HEK293T (cell line): ENCODE results near the gene INPP4B.

Experiments used
- CTCF ChIA-PET: fragments of 350-600 bp; formaldehyde crosslinking; extraction: SDS; loops from one replicate; lab custom pipeline; 2021; ENCODE audit warnings: antibody characterized with exemption, inconsistent platforms; lab: Yijun Ruan, JAX
- POLR2A ChIA-PET: fragments of 350-600 bp; formaldehyde crosslinking; extraction: SDS; loops from one replicate; lab custom pipeline; 2020; ENCODE audit warnings: antibody characterized with exemption, inconsistent platforms; lab: Yijun Ruan, JAX
- DNase-seq: peaks from one replicate; pipeline ENCODE4 v3.0.0; 2012; ENCODE audit warnings: mixed read lengths; ENCODE audit errors: extremely low spot score
- ARNT ChIP-seq: fragments of 450-650 bp; IDR thresholded peaks from 2 replicates; pipeline ENCODE4 v1.6.1; 2017; ENCODE audit warnings: mild to moderate bottlenecking
- BHLHE40 ChIP-seq: fragments of 450-650 bp; IDR thresholded peaks from 2 replicates; pipeline ENCODE4 v1.6.1; 2016; ENCODE audit warnings: mild to moderate bottlenecking, moderate library complexity, borderline replicate concordance
- CTBP1 ChIP-seq: fragments of 450-650 bp; IDR thresholded peaks from 2 replicates; pipeline ENCODE4 v1.6.1; 2016; ENCODE audit warnings: borderline replicate concordance
- ELF4 ChIP-seq: fragments of 450-650 bp; IDR thresholded peaks from 2 replicates; pipeline ENCODE4 v1.6.1; 2017; ENCODE audit warnings: antibody characterized with exemption
- FOXA1 ChIP-seq: fragments of 450-650 bp; IDR thresholded peaks from 2 replicates; pipeline ENCODE4 v1.6.1; 2016; ENCODE audit warnings: mild to moderate bottlenecking
- FOXK2 ChIP-seq: fragments of 450-650 bp; IDR thresholded peaks from 2 replicates; pipeline ENCODE4 v1.6.1; 2016; ENCODE audit warnings: mild to moderate bottlenecking
- FOXM1 ChIP-seq: fragments of 450-650 bp; IDR thresholded peaks from 2 replicates; pipeline ENCODE4 v1.6.1; 2017; ENCODE audit warnings: mild to moderate bottlenecking, borderline replicate concordance
- HDGF ChIP-seq: fragments of 450-650 bp; IDR thresholded peaks from 2 replicates; pipeline ENCODE4 v1.6.1; 2017; ENCODE audit warnings: antibody characterized with exemption, borderline replicate concordance
- L3MBTL2 ChIP-seq: fragments of 450-650 bp; conservative IDR thresholded peaks from 2 replicates; pipeline ENCODE4 v1.6.1; 2016; ENCODE audit warnings: mild to moderate bottlenecking
- LEF1 ChIP-seq: fragments of 450-650 bp; IDR thresholded peaks from 2 replicates; pipeline ENCODE4 v1.6.1; 2017; ENCODE audit warnings: mild to moderate bottlenecking, borderline replicate concordance
- NFRKB ChIP-seq: fragments of 450-650 bp; IDR thresholded peaks from 2 replicates; pipeline ENCODE4 v1.6.1; 2016; ENCODE audit warnings: mild to moderate bottlenecking, moderate library complexity
- PKNOX1 ChIP-seq: fragments of 450-650 bp; IDR thresholded peaks from 2 replicates; pipeline ENCODE4 v1.6.1; 2016
- SP1 ChIP-seq: fragments of 450-650 bp; IDR thresholded peaks from 2 replicates; pipeline ENCODE4 v1.6.1; 2017
- SUZ12 ChIP-seq: fragments of 450-650 bp; IDR thresholded peaks from 2 replicates; pipeline ENCODE4 v1.6.1; 2016; ENCODE audit warnings: mild to moderate bottlenecking
- TARDBP ChIP-seq: fragments of 450-650 bp; IDR thresholded peaks from 2 replicates; pipeline ENCODE4 v1.6.1; 2016
- ZNF384 ChIP-seq: fragments of 450-650 bp; IDR thresholded peaks from 2 replicates; pipeline ENCODE4 v1.6.1; 2016

INPP4B gene

GRCh38 chr4:142380052-142380602, 466.0 kb downstream of the INPP4B start:
- no peak for DNase-seq
- ChIA-PET POLR2A (no interaction called here), CTCF (interaction anchor here (1.0 kb wide), 1 partner anchor 187 kb away, joined by 3 read pairs; no protein-coding TSS in a partner anchor)
- TF ChIP-seq FOXA1 (no peak), ARNT (no peak), ELF4 (no peak), SUZ12 (no peak), PKNOX1 (no peak), NFRKB (no peak), BHLHE40 (no peak), L3MBTL2 (no peak), TARDBP (no peak), FOXK2 (no peak), LEF1 (no peak), HDGF (no peak), ZNF384 (no peak), CTBP1 (no peak)

- POLR2A ChIA-PET = interaction anchor here (2.1 kb wide), 1 partner anchor 26 kb away, joined by 10 read pairs; no protein-coding TSS in a partner anchor
- TF ChIP-seq TARDBP (no peak), ARNT (no peak), FOXM1 (no peak), FOXK2 (no peak), ELF4 (no peak), SP1 (no peak), FOXA1 (no peak)
- DNase-seq = no peak
- CTCF ChIA-PET = interaction anchor here (1.0 kb wide), 1 partner anchor 188 kb away, joined by 3 read pairs; no protein-coding TSS in a partner anchor
Measured at GRCh38 chr4:142379277-142380051, 466.6 kb downstream of the INPP4B start.

GRCh38 chr4:142378179-142378578, 467.9 kb downstream of the INPP4B start:
- ChIA-PET POLR2A (interaction anchor here (2.1 kb wide), 1 partner anchor 27 kb away, joined by 10 read pairs; no protein-coding TSS in a partner anchor), CTCF (no interaction called here)
- no peak for TF ChIP-seq CTBP1
- TF ChIP-seq FOXK2 = no peak
- no peak for TF ChIP-seq PKNOX1
- TF ChIP-seq SP1 = no peak
- TF ChIP-seq LEF1 = no peak
- TF ChIP-seq NFRKB = no peak
- TF ChIP-seq ZNF384 = no peak
- no peak for TF ChIP-seq L3MBTL2
- TF ChIP-seq BHLHE40 = no peak
- no peak for TF ChIP-seq ARNT
- TF ChIP-seq FOXA1 = no peak
- TF ChIP-seq HDGF = no peak
- TF ChIP-seq SUZ12 = no peak
- TF ChIP-seq ELF4 = no peak
- TF ChIP-seq FOXM1 = no peak
- TF ChIP-seq TARDBP = no peak
- DNase-seq = no peak

- POLR2A ChIA-PET = interaction anchor here (2.1 kb wide), 1 partner anchor 28 kb away, joined by 10 read pairs; no protein-coding TSS in a partner anchor
- TF ChIP-seq CTBP1 (no peak), SUZ12 (no peak), PKNOX1 (no peak), ELF4 (no peak), BHLHE40 (no peak), ZNF384 (no peak), L3MBTL2 (no peak), FOXK2 (no peak), HDGF (no peak), FOXA1 (no peak), NFRKB (no peak)
- no peak for DNase-seq
- CTCF ChIA-PET = no interaction called here
Measured at GRCh38 chr4:142377342-142378091, 468.6 kb downstream of the INPP4B start.

GRCh38 chr4:142376204-142376603, 469.9 kb downstream of the INPP4B start:
- no peak for DNase-seq
- POLR2A ChIA-PET = no interaction called here
- CTCF ChIA-PET = no interaction called here
- TF ChIP-seq HDGF (no peak), ELF4 (no peak), PKNOX1 (no peak), ARNT (no peak), FOXM1 (no peak), CTBP1 (no peak), TARDBP (no peak), SUZ12 (no peak), FOXK2 (no peak), NFRKB (no peak), L3MBTL2 (no peak), BHLHE40 (no peak), LEF1 (no peak), SP1 (no peak), ZNF384 (no peak), FOXA1 (no peak)
